Measurements from ENCODE around the gene SETBP1.

Gene SETBP1

GRCh38 chr18:44949967-44950366, 269.3 kb downstream of the SETBP1 start:
- no peak for DNase-seq

DNA sequence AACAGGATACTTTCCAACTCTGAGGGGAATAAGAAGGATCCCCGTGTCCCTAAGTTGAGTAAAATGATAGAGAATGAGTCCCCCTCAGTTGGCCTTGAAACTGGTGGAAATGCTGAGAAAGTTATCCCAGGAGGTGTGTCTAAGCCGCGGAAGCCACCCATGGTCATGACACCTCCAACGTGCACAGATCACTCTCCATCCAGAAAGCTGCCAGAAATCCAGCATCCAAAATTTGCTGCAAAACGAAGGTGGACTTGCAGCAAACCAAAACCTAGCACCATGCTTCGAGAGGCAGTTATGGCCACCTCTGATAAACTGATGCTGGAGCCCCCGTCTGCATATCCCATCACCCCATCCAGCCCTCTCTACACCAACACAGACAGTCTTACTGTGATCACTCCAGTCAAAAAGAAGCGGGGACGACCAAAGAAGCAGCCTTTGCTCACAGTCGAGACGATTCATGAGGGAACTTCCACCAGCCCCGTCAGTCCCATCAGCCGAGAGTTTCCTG, 270.1 kb downstream of the SETBP1 start:
- DNase-seq: no peak

DNA sequence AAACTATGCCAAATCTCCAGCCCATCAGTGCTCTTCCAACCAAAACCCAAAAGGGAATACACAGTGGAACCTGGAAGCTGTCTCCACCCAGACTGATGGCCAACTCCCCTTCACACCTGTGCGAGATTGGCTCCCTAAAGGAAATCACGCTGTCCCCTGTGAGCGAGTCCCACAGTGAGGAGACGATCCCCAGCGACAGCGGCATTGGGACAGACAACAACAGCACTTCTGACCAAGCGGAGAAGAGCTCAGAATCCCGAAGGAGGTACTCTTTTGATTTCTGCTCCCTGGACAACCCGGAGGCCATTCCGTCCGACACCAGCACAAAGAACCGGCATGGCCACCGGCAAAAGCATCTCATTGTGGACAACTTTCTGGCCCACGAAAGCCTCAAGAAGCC, 271.1 kb downstream of the SETBP1 start:
- no peak for DNase-seq

- DNase-seq: no peak
These were observed 273.6 kb downstream of the SETBP1 start for GRCh38 chr18:44954257-44954656.

GRCh38 chr18:44955825-44956224, 275.1 kb downstream of the SETBP1 start:
- DNase-seq: no peak

DNA sequence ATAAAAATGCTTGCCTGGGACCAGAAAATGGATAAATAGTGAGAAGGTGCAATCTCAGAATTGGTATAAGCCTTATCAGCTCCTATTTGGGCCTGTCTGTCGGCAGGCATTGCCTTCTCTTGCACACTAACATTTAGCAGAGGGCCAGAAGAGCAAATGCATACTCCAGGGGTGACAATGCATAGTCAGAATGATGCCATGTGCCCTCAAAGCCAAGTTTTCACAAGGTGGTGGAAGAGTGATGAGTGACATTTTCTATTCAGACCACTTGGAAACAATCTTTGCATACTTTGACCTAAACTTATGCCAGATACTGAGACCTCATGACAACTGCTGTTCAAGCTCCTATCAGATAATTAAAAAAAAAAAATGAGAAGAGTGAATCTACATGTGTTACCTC, 276.3 kb downstream of the SETBP1 start:
- no peak for DNase-seq

- DNase-seq: no peak
These were observed 276.8 kb downstream of the SETBP1 start for GRCh38 chr18:44957461-44957860.

DNA sequence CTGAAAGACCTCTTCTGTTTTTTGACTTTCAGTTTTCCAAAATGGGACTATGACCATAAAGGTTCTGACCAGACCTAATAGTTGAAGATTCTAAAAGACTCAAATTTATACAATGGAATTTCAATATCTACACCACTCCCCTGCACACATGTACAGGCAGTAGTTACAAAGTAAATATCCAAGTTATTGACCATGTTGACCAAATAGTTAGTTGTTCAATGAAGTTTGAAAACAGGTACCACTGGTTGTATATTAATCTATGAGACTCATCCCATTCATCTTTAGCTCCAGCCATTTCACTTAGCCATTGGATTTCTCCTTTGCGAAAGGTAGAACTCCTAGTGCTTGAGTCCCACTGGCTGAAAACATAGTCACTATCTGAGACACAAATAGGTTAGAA, 277.4 kb downstream of the SETBP1 start:
- DNase-seq: no peak

DNA sequence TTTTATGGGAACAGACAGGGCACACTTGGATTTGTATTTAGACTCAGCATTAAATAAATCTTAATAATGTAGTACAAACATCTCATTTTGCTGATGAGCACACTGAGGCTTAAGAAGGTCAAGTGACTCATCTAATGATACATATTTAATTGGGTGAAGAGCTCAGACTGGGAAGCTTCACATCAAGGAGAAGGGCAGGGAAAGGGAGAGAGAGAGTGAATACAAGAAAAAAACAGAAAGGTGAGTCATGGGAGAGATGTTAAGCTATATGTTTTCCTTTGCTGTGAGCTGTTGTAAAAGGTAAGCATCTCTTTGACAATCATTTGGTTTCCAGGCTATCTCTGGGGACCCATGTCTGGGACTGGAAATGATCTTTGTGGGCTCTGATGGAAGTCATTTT, 277.8 kb downstream of the SETBP1 start:
- no peak for DNase-seq

DNA sequence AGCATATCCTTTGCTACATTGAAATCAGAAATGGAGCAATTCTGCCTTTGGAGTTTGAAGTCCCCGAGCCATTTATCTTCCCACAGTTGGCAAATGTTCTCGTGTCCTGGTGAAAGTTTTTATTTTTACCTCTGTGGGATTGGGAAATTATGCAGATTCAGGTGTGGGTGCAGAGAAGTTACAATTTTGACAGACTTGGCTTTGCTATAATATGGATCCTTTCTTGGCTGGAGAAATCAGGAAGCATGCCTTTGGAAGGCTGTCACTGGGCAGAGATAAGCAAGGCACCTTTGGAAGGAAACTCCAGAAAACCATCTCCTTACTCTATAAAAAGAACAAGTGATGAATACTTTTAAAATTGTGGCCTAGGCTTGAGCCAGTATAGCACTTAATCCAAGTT, 278.3 kb downstream of the SETBP1 start:
- no peak for DNase-seq

DNA sequence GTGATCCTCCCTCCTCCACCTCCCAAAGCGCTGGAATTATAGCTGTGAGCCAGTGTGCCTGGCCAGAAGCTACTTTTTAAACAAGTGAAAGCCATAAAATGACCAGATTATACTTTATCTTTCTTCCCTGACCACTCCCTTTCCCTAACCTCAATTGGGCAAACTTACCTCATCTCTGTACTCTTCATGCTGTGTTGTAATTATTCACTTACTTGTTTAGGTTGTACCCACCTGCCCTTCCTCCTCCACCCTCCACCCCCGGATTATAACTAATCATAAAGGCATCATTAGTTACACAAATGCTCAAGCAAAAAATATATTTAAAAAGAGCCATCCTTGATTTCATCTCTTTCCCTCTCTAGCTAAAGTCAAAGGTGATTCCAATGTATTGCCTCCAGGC, 279.9 kb downstream of the SETBP1 start:
- no peak for DNase-seq

- no peak for DNase-seq
These were observed 280.8 kb downstream of the SETBP1 start for GRCh38 chr18:44961288-44961995.

GRCh38 chr18:44967599-44967998, 286.9 kb downstream of the SETBP1 start:
- no peak for DNase-seq

- no peak for DNase-seq
These were observed 287.6 kb downstream of the SETBP1 start for GRCh38 chr18:44968336-44968735.

DNA sequence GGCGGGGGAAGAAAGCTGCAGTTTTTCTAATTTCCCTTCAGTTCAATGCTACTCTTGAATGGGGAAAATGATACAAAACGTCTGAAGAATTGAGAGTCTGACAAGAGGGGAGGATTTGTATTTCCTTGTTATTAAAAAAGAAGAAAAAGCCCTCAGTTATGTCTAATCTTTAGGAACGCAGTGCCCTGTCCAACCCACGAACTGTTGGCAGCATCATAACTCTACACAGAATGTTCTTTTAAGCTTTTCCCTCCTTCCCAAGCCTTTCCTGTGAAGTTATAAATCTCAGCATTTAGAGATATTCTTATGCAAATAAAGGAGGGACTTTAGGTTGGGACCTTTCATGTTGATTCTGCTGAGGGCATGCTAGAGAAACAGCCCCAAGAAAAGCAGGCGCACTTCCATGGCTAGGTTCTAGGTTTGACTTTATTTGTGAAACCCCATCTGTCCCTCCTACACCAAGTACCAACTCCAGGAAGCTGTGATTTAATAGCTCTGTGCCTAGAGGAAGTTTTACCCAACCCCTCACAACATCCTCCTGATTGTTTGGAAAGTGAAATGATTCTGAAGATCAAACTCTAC, 288.6 kb downstream of the SETBP1 start:
- DNase-seq: no peak

DNA sequence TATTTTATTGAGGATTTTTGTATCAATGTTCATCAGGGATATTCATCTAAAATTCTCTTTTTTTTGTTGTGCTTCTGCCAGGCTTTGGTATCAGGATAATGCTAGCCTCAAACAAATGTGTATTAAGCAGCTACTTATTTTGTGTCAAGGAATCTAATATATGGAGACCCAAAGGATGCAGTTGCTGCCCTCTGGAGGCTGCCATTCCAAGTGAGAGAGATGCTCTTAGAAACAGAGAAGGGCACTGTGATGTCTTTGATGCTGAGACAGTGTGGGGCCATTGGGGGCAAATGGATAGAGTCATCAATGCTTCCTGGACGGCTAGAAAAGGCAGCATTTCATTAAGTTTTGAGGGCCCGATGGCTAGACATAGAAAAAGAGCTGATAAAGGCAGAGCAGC, 292.6 kb downstream of the SETBP1 start:
- no peak for DNase-seq

DNA sequence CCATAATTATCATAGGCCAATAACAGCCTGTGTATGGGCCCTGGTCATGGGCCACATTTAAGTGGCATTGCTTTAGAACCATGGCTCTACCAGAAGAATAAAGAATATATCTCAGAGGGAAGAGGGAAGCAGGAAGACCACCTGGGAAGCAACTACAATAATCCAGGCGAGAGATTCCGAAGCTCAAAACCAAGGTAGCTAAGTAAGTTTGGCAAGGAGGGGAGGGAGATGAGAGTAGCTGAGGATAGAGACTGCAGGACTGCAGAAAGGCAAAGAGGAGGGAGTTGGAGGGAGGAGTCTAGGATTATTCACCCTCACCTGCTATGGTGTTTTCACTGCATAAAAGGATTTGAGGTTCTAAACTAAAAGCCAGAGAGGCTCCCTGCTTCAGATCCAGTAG, 293.5 kb downstream of the SETBP1 start:
- DNase-seq: no peak

- no peak for DNase-seq
These were observed 297.2 kb downstream of the SETBP1 start for GRCh38 chr18:44977856-44978255.

DNA sequence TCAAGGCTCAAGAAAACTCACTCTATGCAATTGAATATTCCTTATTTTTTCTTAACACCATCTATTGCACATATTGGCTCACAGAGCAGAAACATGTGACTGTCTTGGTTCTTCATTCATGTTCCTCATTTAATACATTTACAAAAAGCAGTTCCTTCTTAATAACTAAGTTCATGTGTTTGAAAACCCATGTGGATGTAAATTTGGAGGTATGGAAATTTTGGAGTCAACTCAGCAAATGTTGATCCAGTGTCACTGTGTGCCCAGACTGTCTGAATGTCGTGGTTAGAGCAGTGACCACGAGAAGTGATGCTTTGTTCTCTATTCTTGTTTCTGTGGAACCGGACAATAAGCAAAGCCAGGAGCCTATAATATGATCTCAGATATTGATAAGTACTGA, 299.1 kb downstream of the SETBP1 start:
- DNase-seq: no peak

GRCh38 chr18:44981121-44981520, 300.4 kb downstream of the SETBP1 start:
- DNase-seq: no peak

DNA sequence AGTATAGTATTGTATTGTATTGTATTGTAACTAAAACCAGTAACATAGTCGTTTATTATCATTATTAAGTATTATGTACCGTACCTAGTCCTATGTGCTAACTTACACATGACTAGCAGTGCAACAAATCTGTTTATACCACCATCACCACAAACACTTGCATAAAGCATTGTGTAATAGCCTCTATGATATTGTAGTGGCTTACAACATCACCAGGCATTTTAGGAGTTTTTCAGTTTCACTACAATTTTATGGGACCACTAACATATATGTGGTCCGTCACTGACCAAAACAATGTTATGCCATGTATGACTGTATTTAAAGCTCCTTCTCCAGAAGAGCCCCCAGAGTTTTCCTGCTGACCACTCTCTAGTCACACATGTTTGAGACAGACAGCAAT, 306.2 kb downstream of the SETBP1 start:
- no peak for DNase-seq

GRCh38 chr18:44987371-44987770, 306.7 kb downstream of the SETBP1 start:
- DNase-seq: no peak

DNA sequence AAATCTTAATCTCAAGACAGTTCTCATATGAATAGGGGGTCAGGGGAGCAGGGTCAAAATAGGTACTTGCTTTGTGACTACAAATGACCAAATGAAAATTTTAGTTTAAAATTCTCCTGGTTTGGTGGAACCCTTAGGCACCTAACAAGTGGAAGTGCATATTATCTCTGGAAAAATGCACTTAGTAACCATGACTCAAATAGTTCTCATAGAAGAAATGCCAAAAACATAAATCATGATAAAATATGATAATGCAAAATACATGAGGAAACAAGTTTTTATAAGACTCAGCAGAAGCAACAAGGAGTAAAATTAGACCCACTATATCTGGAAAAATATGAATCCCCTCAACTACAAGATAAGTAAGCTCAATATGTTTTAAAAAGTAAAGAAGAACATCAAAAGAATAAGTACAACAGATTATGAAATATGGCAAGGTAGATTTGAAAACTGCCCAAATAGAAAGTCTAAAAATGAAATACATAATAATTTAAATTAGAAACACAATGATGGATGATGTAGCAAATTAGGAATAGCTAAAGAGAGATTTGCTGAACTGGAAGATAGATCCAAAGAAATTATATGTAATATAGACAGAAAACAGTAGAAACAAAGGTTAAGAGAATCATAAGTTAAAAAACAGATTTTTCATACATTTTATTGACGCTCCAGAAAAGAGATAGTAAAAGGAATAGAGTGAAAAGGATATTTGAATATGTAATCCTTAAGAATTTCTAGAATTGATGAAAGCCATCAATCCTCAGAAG, 308.3 kb downstream of the SETBP1 start:
- DNase-seq: no peak

DNA sequence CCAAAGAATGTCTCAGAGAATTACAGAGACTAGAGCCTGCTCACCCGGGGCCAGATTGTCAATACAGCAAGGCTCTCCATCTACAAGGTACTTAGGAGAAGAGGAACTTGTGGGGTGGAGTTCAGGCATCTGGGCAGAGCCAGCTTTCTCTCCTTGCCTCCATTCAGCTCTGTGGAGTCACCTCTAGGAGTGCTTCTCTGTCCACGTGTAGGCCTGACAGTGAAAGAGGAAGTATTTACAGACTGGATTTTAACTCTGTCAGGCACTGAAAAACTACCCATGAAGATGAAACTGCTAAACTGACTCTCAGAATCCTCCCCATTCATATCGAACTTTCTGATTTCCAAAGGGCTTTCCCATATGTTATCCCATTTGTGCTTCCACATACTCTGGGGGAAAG, 315.6 kb downstream of the SETBP1 start:
- no peak for DNase-seq

Measured in right hindlimb (tissue), 1 donor.